ENCODE measurements around the gene CCNY. TPM values are rescaled to one million over a fixed set of nuclear protein-coding genes. Genes with fewer than 3 reads are reported as not detected.

CCNY gene
- polyA plus RNA-seq, 1 experiment = 39.0 TPM

DNA sequence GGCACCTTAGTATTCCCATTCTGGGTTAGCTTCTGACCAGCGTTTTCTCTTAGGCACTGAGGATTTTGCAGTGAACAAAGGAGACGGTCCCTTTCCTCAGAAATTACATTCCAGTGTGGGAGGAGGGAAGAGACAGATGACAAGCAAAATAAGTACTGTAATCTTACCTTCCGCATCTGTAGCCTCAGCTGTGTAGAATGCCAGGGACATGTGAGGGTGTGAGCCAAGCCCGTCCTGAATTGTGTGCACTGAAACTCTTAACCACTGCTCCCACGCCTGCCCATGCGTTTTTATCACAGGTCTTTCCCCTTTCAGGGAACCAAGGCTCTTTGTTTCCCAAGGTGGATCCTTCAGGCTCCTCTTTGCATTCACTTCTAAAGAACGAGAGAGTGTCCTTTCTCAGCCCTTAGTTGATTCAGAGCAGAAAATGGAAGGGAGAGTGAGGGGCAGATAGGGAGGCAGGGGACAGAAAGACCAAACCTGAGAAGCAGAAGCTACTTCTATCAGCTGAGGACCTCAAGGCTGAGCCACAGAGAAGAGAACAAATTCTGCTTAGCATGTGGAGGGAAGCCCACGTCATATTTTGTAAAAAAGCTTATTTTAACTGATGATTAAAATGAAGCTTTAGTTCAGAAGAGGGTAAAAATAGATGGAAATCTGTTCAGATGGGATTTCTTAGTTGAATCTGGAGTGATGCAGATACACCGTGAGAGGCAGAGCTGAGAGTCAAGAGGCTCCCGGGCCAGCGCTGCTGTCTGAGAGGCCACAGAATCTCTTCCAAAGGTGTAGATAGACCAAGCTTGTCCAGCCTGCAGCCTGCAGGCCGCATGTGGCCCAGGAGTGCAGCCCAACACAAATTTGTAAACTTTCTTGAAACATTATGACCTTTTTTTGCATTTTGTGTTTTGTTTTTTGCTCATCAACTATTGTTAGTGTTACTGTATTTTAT, 122.5 kb downstream of the CCNY start:
- TF ChIP-seq, protein P1, sequence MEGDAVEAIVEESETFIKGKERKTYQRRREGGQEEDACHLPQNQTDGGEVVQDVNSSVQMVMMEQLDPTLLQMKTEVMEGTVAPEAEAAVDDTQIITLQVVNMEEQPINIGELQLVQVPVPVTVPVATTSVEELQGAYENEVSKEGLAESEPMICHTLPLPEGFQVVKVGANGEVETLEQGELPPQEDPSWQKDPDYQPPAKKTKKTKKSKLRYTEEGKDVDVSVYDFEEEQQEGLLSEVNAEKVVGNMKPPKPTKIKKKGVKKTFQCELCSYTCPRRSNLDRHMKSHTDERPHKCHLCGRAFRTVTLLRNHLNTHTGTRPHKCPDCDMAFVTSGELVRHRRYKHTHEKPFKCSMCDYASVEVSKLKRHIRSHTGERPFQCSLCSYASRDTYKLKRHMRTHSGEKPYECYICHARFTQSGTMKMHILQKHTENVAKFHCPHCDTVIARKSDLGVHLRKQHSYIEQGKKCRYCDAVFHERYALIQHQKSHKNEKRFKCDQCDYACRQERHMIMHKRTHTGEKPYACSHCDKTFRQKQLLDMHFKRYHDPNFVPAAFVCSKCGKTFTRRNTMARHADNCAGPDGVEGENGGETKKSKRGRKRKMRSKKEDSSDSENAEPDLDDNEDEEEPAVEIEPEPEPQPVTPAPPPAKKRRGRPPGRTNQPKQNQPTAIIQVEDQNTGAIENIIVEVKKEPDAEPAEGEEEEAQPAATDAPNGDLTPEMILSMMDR (IDR thresholded peaks at IDR 0.05; ENCODE audit: insufficient read depth, low read depth, low read length) = no peak
- no peak for DNase-seq (ENCODE audit: low read depth)
- CTCF ChIA-PET = interaction anchor here (1.2 to 1.4 kb wide), 2 partner anchors 9 to 69 kb away, joined by 3 to 5 read pairs; no protein-coding TSS in a partner anchor
- POLR2A ChIA-PET = no interaction called here
- Histone ChIP-seq H3K4me3 (ENCODE audit: low read depth, low read length) (no peak overlapping the region), H3K36me3 (ENCODE audit: control insufficient read depth, insufficient read depth, low read length) (0 out of 2 replicates have a peak, but pooled peaks cover 1% of the 10 kb centered on the region), H3K27me3 (ENCODE audit: control insufficient read depth, insufficient read depth, low read length) (no peaks in the 10 kb centered on the region)

- H3K4me3 ChIP-seq (ENCODE audit: low read depth, low read length) = no peak overlapping the region
- H3K27me3 ChIP-seq (ENCODE audit: control insufficient read depth, insufficient read depth, low read length) = no peaks in the 10 kb centered on the region
- ChIA-PET CTCF (interaction anchor here (1.2 to 1.4 kb wide), 2 partner anchors 10 to 68 kb away, joined by 3 to 5 read pairs; no protein-coding TSS in a partner anchor), POLR2A (no interaction called here)
- TF ChIP-seq, protein P1 (IDR thresholded peaks at IDR 0.05; ENCODE audit: insufficient read depth, low read depth, low read length) = no peak
- H3K36me3 ChIP-seq (ENCODE audit: control insufficient read depth, insufficient read depth, low read length) = 0 out of 2 replicates have a peak, but pooled peaks cover 1% of the 10 kb centered on the region
- DNase-seq (ENCODE audit: low read depth) = no peak
Measured at GRCh38 chr10:35459449-35459847, 123.1 kb downstream of the CCNY start.

DNA sequence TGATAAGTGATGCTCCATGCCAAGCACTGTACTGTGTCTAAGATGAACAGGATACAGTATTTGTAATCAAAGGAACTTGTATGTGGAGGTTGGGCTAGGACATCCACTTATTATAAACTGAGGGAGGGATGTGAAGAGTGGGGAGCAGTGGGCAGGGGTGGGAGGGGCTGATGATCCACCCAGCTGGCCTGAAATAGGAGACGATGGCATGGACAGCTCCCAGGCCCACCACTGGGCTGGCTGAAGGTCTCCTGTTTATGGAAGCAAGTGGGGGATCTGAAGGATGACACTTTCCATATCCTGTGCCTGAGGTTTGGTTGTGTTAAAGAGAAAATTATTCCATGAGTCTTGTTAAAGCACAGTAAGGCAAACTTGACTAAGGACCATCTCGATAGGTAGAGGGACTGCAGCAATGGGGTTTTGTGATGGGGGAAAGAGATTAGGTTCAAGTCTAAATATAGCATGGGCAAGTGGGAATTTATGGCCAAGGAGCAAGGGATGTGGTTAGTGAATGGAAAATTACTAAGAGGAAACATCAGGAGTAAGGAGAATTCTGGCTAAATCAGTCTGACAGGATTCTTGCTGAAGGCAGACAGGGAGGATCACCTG, 124.6 kb downstream of the CCNY start:
- H3K4me3 ChIP-seq (ENCODE audit: low read depth, low read length) = no peak overlapping the region
- CTCF ChIA-PET = no interaction called here
- POLR2A ChIA-PET = no interaction called here
- TF ChIP-seq, protein P1 (IDR thresholded peaks at IDR 0.05; ENCODE audit: insufficient read depth, low read depth, low read length) = no peak
- no peaks in the 10 kb centered on the region for H3K27me3 ChIP-seq (ENCODE audit: control insufficient read depth, insufficient read depth, low read length)
- DNase-seq (ENCODE audit: low read depth) = no peak
- no peaks in the 10 kb centered on the region for H3K36me3 ChIP-seq (ENCODE audit: control insufficient read depth, insufficient read depth, low read length)

DNA sequence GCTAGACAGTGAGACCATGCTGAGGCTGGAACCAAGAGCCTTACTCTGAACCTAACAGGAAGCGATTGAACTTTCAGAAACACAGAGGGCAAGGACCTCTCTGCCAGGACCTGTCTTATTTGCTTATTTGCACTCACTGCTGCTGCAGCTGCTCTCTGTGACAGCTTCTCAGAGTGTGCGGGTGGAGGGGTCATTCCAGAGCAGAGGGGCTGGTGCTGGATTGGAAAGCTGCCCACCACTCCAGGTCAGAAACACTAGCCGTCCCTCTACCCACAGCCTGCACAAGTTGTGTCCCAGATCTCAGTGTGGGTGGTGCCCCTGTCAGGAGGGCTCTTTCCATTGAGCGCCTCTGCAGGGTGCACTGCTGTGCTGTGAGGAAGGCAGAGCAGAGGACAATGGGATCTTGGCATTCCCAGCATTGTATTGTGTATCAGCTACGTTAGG, 126.2 kb downstream of the CCNY start:
- no peak overlapping the region for H3K4me3 ChIP-seq (ENCODE audit: low read depth, low read length)
- POLR2A ChIA-PET = no interaction called here

More for the DNA sequence above, 126.2 kb downstream of the CCNY start:
- Histone ChIP-seq H3K36me3 (ENCODE audit: control insufficient read depth, insufficient read depth, low read length) (no peaks in the 10 kb centered on the region), H3K27me3 (ENCODE audit: control insufficient read depth, insufficient read depth, low read length) (no peaks in the 10 kb centered on the region)
- TF ChIP-seq, protein P1 (IDR thresholded peaks at IDR 0.05; ENCODE audit: insufficient read depth, low read depth, low read length) = no peak
- no peak for DNase-seq (ENCODE audit: low read depth)
- CTCF ChIA-PET = no interaction called here

Data from BJ (cell line).